Hematopoietic multipotent progenitor cell treated with erythropoietin and hydrocortisone succinate and interleukin-3 and kit ligand, for 15 days (in vitro differentiated cells): ENCODE measurements around the gene ACOT4.
"Not testable (repeated sequence)": the region's sequence is repeated elsewhere in the genome, so short reads cannot be mapped to it uniquely, and the experiment has no call there.

Experiments used
- DNase-seq: peaks from one replicate; pipeline ENCODE4 v3.0.0-alpha.2; 2015; ENCODE audit warnings: low spot score

The ACOT4 gene

GRCh38 chr14:73633116-73634010 lies 41.7 kb downstream of the ACOT4 start:
- peak; percentile 67 for DNase-seq

GRCh38 chr14:73634011-73634833 lies 42.5 kb downstream of the ACOT4 start:
- no peak for DNase-seq

- DNase-seq: not testable (repeated sequence)
These were observed 44.7 kb downstream of the ACOT4 start for GRCh38 chr14:73636355-73636754.

GRCh38 chr14:73637830-73638229 lies 46.2 kb downstream of the ACOT4 start:
- DNase-seq: no peak

- DNase-seq: no peak
These were observed 49.2 kb downstream of the ACOT4 start for GRCh38 chr14:73640796-73641365.

- peak; percentile 91 for DNase-seq
These were observed 53.0 kb downstream of the ACOT4 start, which contains the start of gene DNAL1 for GRCh38 chr14:73644531-73645247. DNAL1 (plus strand) TSS chr14:73644986; CDS start chr14:73645040, 54 bp downstream.

- DNase-seq: no peak
These were observed 53.6 kb downstream of the ACOT4 start for GRCh38 chr14:73645248-73645610.
